HUDEP-2 (cell line): ENCODE data around the gene CENPX.

Experiments used
- DNase-seq, 76 experiments: peaks; one replicate each; lab custom pipeline; 2025; ENCODE audit not compliant: unreplicated experiment in 76 of 76; lab: John Stamatoyannopoulos, UW

Gene CENPX

DNA sequence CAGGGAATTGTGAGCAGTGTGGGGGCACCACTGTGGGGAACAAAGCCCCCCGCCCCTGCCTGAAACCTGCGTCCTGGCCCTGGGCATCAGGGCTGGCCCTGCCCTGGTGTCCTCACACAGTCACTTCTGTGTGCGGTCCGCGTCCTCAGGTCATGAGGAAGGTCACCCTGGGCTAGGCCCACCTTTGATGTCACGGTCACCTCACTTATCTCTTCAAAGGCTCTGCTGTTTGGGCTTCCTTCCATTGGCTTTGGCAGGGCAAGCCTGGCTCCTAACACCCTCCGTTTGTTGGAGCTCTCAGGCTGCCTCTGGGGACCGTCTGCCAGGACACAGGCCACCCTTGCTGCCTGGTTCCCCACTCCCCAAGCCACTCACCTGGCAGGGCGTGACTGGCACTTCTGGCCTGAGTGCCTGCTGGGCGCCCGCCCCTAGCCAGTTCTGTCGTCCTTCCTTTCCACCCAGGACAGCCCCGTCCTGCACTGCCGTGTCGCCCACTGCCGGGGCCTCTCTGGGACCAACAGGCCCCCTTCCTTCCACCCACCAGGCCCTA, 8.8 kb downstream of the CENPX start:
- DNase-seq: no peak

DNA sequence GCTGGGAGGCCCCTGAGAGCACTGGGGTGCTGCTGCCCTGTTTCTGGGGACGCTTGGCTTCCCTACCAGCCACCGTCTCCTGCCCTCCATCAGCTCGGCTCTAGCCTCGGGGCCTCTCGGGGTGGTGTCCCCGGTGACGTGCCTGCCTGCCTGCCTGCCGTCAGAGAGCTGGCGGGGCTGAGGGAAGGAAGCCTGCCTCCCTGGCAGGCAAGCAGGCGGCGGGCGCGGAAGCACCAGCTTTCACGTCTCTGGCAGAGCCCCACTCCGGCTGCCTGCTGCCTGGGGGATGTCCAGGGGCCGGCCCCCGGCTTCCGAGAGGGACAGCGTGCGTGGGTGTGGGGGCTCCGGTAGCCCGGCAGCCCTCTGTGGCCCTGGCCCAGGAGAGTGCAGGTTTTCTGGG, 9.3 kb downstream of the CENPX start:
- no peak for DNase-seq

DNA sequence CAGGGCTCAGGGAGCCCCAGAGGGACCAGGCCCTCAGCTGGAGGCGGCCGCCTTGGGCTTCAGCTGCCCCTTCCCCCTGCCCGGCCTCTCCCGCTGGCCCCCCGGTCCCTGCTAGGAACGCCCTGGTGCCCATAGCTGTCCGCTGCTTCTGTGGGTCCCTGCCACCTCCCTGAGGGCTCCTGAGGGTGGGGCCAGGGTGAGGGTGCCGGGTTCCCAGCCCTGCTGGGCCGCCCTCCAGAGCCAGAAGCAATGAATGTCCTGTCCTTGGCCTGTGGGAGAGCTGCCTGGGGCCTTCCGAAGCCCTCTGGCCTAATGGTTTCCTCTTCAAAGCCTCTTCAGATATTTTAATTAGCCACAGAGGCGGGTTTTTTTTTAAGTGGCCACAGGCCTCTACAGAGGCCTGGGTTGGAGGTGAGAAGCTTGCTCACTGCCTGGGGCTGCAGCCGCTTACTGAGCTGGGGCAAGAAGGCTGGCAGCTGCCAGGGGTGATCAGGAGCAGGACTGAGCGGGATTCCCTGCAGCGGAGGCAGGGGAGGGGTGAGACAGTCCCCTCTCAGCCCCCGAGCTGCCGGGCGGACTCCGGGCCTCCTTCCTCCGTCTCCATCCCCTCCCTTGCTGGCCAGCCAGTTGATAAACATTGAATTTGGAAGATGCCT, 9.9 kb downstream of the CENPX start:
- no peak for DNase-seq

DNA sequence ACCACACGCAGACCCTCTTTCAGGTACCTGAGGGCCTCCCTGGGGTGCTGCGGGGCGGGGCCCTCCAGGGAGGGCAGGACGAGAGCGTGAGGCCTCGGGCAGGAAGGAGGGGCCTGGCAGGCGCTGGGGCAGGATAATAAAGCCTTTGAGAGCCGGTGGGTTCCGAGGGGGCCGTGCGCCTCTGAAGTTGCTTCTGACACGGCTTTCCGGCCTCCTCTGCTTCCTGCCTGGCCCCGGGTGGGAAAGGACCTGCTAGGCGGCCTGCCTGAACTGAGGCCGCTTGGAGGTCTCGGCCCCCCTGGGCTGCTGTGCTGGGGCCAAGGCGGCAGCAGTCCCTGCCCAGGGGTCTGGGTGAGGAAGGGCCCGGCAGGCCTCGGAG, 10.4 kb downstream of the CENPX start:
- no peak for DNase-seq

DNA sequence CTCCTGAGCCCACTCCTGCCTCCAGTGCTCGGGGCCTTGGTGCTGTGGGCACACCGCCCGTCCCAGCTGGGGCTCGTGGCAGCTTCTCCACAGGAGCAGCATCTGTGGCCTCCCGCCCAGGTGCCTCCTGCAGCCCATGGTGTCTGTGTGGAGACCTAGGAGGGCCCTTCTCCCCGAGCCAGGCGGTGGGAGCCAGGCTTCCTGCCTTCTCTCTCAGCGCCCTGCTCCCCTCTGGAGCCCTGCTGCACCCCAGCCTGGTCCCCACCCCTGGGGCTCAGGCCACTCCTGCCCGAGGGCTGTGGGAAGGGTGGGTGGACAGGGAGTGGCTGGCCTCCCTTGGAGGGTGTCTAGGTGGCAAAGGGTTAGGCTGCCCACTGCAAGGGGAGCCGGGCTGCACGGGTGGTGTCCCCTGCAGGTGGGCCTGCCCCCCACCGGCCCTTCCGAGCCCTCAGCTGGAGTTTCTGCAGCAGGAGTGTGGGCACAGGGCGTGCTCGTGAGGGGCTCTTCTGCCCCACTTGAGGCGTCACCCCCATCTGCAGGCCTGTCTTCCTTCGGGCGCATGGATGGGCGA, 11.0 kb downstream of the CENPX start:
- DNase-seq: no peak

DNA sequence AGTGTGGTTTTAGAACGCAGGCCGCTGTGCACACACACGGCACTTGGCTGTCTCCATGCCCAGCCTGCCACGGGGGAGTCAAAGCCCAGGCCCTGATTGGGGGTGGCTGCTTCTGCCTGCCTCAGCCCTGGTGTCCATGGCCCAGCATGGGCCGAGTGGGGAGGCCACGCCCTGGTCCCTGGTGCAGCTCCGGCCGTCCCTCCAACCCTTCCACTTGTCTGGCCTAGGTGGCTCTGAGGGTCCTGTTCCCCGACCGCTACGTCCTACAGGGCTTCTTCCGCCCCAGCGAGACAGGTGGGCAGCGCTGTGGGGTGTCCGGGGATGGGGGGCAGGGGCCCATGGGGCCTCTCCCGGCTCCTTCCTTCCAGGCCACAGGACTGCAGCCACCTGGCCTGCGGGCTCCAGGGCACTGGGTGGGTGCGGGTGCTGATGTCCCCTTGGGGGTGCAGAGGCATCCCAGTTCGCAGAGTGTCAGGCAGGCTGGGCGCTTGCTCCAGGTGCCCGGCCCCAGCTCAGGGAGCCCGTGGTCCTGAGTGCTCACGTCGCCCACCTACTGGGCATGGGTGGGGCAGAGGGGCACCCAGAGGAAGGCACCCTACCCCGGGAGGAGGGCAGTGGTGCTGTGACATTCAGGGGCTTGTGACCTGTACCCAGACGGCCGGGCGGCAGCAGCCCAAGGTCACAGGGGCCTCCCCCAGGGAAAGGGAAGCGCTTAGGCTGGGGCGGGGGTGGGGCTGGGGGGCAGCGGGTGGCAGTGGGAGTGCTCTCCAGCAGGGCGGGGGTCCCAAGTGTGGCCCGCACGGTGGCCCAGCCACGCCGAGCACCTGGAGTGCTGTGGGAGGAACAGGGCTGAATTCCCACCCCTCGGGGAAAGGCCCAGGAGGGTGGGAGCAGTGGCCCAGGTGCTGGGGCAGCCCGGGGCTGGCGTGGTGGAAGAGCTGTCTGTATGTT, 11.8 kb downstream of the CENPX start:
- DNase-seq: no peak

DNA sequence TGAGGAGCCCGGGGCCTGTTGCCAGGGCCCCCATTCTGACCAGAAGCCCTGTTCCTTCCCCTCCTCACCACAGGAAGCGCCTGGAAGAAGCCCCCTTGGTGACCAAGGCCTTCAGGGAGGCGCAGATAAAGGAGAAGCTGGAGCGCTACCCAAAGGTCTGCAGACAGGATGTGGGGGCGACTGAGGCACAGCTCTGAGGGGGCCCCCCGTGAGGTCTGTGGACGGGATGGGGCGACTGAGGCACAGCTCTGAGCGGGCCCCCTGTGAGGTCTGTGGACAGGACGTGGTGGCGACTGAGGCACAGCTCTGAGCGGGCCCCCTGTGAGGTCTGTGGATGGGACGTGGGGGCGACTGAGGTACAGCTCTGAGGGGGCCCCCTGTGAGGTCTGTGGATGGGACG, 13.3 kb downstream of the CENPX start:
- DNase-seq: no peak

DNA sequence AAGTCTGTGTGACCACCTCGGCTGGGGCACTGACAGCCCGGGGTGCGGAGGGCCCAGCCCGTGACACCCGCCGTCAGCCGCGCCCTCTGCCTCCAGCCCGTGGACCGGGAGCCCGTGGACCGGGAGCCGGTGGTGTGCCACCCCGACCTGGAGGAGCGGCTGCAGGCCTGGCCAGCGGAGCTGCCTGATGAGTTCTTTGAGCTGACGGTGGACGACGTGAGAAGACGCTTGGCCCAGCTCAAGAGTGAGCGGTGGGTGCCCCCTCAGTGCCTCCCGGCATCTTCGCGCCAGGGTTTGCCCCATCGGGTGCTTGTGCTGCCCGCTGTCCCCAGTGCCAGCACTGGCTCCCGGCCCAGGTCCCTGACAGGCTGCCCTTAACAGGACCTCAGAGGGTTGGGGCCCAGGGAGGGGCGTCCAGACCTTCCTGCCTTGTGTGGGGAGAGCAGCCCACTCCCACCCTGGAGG, 13.7 kb downstream of the CENPX start:
- no peak for DNase-seq

DNA sequence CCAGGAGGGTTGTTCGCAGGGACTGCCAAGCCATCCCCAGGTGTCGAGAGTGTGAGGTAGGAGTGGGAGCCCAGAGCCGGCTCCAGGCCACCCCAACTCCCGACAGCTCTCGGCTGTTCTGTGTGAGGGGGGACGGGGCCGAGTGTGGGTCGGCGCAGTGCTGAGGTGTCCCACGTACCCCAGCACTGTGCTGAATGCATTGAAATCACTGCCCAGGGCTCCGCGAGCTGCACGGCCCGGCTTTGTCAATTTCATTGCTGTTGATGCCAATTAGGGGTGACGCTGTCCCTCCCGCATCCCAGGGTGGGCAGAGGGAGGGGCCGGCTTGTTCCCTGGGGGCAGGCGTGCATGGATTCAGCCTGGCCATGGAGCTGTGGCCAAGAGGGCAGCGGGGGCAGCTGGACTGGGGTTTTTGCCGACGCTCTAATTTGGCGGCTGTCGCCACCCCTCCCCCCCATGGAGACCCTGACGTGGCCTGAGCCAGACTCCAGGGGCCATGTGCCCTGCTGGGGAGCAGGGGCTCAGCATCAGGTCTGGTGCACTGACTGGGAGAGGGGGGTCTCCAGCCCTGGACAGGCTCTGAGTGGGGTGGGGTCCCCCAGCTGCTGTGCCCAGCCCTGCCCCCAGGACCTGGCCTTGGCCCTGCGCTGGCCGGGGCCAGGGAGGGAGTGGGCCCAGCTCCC, 14.3 kb downstream of the CENPX start:
- DNase-seq: no peak

DNA sequence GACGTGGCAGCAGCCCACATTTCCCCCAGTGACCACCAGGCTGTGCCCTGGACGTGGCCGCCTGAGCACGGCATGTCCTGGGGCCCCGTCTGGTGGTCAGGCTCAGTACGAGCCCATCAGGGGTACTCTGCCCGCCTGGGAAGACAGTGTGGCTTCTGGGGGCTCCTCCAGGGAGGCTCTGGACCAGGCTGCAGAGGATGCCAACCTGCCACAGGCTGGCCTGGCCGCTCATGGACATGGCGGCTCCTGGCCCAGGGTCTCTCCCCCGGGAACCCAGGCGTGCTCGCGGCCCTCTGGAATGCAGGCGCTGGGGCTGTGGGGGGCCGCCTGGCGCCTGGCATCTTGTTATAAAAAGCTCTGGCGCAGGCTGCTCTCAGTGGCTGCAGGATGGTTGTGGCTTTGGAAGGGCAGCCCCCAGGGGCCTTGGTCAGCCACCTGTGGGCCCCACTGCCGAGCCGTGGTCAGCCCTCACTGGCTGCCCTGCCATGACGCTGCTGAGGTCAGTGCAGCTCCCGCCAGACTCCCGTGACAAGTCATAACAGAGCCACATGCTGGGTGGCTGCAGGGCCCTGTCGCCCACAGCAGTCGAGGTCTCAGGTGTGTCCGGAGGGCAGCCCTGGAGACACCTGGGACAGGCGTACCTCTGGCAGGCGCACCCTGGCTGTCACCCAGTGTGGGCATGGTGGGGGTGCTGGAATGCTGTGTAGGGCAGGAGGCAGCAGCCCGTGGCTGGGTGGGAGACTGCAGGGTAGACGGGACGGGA, 15.0 kb downstream of the CENPX start:
- no peak for DNase-seq

DNA sequence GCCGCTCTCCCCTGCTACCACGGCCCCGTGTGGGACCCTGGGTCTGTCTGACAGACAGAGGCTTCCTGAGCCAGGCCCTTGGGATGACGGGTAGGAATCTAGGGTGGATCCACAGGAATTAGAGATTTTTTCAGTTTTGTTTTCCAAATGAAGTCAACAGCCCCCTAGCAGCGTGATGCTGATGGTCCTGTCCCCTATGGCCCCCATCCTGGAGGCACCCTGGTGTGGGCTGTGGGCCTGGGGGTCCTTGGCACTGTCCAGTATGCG, 15.5 kb downstream of the CENPX start:
- no peak for DNase-seq

DNA sequence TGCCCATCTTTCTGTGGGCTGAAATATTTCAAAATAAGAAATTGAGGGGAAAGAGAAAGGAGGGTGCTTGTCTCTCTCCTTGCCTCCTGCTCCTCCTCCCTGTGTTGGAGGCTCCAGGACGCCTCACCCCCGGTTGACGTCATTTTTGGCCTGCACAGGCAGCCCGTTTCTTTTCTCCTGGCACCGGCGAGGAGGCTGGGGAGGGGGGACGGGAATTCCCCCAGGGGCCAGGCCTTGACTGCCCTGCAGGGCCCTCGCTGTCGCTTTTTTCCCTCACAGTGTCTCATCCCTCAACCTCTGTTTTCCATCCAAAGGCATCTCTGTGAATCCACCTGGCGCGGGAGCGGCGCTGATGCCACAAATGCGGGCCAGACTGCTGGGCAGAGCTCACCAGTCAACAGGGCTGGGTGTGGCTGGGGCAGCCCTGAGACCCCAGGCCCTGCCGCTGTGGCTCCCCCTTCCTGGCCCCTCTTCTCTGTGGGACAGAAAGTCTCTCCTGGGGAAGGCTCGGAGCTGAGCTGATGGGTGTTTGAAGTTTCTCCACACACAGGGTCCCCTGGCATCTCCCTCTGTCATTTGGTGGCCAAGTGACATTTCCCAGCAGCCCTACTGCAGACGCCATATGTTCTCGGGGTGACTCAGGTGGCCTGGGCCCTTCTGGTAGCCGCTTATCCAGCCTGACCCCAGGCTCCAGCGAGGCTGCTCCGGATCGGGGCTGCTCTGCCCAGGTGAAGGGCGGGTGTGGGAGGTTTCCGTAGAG, 16.0 kb downstream of the CENPX start:
- no peak for DNase-seq

DNA sequence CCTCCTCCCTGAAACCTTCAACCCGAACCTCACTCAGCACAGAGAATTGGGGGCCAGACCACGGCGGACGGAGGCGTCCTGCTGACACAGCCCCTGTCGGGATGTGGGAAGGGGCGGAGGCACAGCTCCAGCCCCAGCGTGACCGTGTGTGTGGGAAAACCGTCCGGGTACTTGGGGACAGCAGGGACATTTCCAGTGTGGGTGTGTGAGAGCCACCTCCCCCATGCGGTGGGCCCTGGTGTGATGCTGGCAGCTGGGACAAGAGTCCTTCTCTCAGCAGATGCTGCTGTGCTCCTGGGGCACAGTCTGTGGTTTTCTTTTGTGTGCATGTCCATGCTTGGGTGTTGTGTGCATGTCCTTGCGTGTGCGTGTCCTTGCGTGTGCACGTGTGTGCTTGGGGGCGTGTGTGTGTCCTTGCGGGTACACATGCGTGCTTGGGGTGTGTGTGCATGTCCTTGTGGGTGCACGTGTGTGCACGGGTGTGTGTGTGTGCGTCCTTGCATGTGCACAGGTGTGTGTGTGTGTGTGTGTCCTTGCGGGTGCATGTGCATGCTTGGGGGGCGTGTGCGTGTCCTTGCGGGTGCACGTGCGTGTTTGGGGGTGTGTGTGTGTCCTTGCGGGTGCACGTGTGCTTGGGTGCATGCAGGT, 16.9 kb downstream of the CENPX start:
- no peak for DNase-seq

DNA sequence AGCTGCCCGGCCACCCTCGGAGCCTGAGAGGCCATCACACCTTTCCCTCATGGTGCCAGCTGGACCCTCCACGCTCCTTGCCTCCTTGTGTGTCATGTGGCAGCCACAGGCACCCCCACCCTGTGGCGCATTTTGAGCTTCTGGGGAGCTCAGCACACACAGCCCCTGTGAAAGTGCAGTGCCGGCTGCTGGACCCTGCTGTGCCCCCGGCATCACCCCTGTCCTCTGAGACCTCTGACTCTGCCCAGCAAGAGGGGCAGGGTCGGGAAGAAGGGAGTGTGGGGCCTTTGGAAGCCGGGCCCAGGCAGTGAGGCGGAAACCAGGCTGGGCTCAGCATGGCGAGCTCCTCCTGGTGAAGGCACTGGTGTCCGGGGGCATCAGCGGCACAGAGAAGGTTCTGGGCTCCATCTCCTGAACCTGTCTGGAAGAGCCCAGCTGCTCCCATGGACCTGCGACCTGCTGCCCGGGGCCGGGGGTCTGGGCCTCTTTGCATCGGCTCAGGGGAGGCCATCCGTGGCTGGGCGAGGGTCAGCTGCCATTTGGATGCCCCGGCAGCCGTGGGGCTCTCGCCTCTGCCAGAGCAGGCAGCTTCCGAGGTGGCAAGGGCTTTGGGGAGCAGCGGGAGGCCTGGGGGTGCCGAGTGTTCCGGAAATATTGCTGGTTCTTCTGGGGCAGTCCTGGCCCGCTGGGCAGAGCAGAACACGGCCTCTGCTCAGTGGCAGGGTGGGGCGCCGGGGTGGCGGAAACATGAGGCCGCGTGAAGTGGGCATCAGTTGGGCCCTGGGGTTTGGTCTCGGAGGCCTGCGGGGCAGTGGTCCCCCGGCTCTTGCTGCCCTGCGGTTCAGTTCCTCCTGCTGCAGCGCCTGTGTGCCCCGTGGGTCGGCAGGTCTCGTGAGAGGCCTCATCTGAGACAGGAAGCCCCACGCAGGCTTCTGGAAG, 17.9 kb downstream of the CENPX start:
- no peak for DNase-seq

DNA sequence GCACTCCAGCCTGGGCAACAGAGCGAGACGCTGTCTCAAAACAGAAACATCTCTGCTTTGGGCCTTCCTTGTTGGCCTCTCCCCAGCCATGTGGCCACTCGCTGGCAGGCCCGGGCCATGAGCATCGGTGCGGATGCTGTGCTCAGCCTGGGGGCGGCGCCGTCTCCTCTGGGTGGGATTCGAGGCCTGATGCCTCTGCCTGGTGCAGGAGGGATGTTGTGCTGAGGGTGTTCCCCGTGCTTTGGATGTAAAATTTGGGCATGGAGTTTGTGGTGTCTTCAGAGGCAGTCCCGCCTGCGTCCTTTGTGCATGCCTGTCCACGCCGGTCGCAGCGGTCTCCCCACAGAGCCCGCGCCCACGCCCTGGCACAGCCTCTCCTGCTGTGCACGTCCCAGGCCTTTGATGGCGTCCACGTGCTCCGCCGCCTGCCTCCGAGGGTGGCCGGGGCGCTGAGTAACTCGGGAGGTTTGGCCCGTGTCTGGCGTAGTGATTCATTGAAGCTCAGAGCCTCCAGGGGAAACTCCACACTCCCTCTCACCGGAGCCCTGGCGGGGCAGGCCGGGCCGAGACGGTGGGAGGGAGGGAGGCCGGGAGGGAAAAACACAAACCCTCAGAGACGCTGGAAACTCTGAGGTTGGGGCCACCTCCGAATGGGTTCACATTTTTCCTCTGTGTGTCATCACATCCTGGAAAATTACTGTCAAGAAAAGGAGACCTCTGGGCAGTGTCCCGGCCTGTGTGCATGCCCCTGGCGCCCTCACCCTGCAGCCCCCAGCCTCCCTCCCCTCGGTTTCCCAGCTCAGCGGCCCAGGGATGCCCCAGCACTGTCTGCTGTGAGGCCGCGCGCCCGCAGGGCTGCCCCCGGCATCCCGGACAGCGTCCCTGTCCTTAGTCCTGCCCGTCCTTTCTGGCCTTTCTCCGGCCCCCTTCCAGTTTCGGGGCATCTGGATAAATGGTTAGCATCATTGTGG, 19.0 kb downstream of the CENPX start:
- no peak for DNase-seq

DNA sequence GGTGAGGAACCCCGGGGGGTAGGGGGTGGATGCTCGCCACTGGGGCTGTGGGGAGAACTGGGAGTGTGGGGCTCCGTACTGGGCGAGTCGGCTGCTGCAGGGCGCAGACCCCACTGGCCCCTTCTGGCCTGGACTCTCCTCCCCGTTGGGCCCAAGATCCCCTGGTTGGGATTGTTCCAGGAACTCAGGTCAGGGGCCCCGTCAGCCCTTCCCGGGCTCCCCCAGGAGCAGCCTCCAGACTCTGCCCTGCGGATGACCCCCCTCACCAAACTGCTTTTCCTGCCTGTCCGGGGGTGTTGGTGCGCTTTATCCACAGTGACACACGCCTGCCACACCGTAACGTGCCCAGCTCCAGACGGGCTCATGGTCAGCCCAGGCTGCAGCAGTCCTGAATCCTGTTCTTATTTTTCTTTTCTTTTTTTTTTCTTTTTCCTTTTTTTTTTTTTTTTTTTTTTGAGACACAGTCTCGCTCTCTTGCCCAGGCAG, 21.1 kb downstream of the CENPX start:
- DNase-seq: no peak
